Brain pericyte (primary cell): Measurements from ENCODE around the gene AJUBA.
"Not testable (repeated sequence)": the region's sequence is repeated elsewhere in the genome, so short reads cannot be mapped to it uniquely, and the experiment has no call there.

Source experiments
- DNase-seq: peaks from one replicate; pipeline ENCODE4 v3.0.0-alpha.2; 2012; ENCODE audit warnings: low read depth, low spot score

The AJUBA gene

DNA sequence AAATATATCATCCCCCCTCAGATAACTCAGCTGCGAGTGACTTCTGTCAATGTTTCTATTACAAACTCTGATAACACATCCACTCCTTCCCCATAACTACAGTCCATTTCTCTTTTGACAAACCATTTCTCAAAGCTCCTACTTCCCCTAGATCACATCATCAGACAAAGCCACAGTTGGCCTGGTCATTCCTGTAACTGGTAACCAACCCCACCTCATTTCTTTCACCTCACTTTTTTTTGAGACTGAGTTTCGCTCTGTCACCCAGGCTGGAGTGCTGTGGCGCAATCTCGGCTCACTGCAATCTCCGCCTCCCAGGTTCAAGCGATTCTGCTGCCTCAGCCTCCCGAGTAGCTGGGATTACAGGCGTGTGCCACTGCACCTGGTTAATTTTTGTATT lies 30.6 kb downstream of the AJUBA start:
- not testable (repeated sequence) for DNase-seq

- no peak for DNase-seq
Observed at GRCh38 chr14:22945642-22946041, 36.7 kb downstream of the AJUBA start.

GRCh38 chr14:22939684-22940083 lies 42.7 kb downstream of the AJUBA start:
- DNase-seq, result no peak

GRCh38 chr14:22935156-22935555 lies 47.2 kb downstream of the AJUBA start:
- no peak for DNase-seq

DNA sequence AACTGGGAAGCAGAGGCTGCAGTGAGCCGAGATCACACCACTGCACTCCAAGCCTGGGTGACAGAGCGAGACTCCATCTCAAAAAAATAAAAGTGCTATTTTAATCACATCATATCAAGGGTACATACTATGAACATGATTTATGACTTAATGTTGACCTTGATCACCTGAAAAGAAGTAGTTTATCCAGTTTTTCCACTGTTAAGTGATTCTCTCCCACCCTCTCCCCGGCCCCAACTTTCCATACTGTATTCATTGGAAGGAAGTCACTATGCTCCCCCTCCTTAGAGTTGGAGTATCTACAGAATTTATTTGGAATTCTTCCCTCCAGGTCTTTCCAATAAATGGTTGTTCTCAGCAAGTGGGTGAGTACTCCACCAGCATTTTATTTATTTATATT lies 50.2 kb downstream of the AJUBA start:
- no peak for DNase-seq

GRCh38 chr14:22929961-22930364 lies 52.4 kb downstream of the AJUBA start:
- DNase-seq, result peak; percentile 22

DNA sequence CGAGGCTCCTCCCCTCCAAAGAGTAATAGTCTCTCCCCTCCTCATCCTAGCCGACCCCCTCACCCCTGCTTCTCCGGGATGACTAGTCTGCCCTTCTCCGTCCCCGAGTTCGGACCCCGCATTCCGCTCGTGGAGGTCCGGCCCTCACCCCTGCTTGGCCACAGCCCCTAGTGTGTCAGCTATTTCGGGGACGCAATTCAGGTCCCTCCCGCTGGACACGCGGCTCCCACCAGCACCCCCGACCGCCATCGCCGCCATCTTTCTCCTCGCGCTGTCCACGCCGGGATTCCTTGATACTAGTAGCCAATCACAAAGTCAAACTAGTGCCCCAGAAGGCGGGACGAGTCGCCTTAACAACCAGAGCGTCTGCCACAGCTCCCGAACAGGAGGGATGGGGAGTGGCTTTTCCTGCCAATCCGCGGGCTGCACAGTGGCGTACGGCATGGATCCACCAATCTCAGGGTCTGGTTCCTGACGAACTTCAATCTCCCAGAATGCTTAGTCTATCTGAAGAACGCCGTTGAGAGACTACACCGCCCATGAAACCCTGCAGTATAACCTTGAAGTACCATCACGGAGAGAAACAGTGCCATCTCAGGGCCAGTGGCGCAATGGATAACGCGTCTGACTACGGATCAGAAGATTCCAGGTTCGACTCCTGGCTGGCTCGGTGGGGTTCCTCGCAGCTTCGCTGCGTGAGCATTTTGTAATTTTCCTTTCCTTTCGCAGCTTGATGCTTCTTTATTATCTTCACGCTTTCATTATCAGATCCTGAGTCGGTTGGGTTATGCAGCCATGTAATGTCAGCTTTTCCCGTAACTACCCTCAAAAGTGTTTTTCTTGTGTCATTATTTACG lies 53.0 kb downstream of the AJUBA start, which contains the start of gene PRMT5:
Gene PRMT5 (minus strand): TSS at position 273 of the 857 bp plus-strand sequence. CDS start 15 bp downstream, at position 258.
- peak; percentile 100 for DNase-seq

- no peak for DNase-seq
Observed at GRCh38 chr14:22928237-22929103, 53.9 kb downstream of the AJUBA start.

- no peak for DNase-seq
Observed at GRCh38 chr14:22926316-22926715, 56.0 kb downstream of the AJUBA start.

- DNase-seq, result no peak
Observed at GRCh38 chr14:22925513-22925912, 56.8 kb downstream of the AJUBA start.

DNA sequence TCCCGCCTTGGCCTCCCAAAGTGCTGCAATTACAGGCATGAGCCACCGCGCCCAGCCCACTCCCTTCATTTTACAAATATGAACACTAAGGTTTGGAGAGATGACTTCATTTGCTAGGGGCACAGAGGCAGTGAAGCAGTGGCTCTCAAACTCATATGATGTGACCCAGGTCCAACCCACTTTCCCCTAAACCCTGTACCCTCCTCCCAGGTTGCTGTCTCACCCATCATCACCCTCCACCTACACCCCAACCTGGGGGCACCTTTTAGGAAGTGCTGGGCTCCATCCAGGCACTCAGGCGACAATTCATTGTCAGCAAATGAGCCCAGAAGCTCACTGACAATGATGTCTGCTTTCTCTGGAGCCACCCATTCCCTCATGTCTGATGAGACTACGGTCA lies 58.6 kb downstream of the AJUBA start:
- no peak for DNase-seq

GRCh38 chr14:22922294-22922693 lies 60.1 kb downstream of the AJUBA start:
- DNase-seq, result no peak
